Stimulated activated CD8-positive, alpha-beta memory T cell treated with anti-CD3 and anti-CD28 coated beads, Interleukin-12 subunit alpha, Interleukin-12 subunit beta, amount 100 ng/mL, for 24 hours (primary cell): ENCODE data around the gene ZNF396.

ENCODE experiments used
- DNase-seq: peaks from one replicate; pipeline ENCODE4 v3.0.0-alpha.2; 2020; ENCODE audit errors: extremely low read depth

ZNF396 gene

GRCh38 chr18:35335866-35336265 is 41.3 kb downstream of the ZNF396 start:
- DNase-seq: no peak

- no peak for DNase-seq
Measured at GRCh38 chr18:35334821-35335220, 42.3 kb downstream of the ZNF396 start.

- no peak for DNase-seq
Measured at GRCh38 chr18:35334212-35334611, 42.9 kb downstream of the ZNF396 start.

- DNase-seq: no peak
Measured at GRCh38 chr18:35331367-35332087, 45.6 kb downstream of the ZNF396 start.

- no peak for DNase-seq
Measured at GRCh38 chr18:35328868-35329267, 48.3 kb downstream of the ZNF396 start.

- DNase-seq: no peak
Measured at GRCh38 chr18:35326695-35327387, 50.3 kb downstream of the ZNF396 start.

GRCh38 chr18:35324926-35325655 is 52.0 kb downstream of the ZNF396 start:
- no peak for DNase-seq

GRCh38 chr18:35322486-35323458 is 54.4 kb downstream of the ZNF396 start:
- no peak for DNase-seq
